ENCODE measurements around the gene SIL1. TPM values are rescaled to one million over a fixed set of nuclear protein-coding genes. Genes with fewer than 3 reads are reported as not detected.

Gene SIL1
- total and polyA plus RNA-seq, 9 of the 15 experiments (the other 6 are each of a cell fraction or from before 2014, with no cell fraction given) = 1.3 to 30.5 (median 18.1) TPM

DNA sequence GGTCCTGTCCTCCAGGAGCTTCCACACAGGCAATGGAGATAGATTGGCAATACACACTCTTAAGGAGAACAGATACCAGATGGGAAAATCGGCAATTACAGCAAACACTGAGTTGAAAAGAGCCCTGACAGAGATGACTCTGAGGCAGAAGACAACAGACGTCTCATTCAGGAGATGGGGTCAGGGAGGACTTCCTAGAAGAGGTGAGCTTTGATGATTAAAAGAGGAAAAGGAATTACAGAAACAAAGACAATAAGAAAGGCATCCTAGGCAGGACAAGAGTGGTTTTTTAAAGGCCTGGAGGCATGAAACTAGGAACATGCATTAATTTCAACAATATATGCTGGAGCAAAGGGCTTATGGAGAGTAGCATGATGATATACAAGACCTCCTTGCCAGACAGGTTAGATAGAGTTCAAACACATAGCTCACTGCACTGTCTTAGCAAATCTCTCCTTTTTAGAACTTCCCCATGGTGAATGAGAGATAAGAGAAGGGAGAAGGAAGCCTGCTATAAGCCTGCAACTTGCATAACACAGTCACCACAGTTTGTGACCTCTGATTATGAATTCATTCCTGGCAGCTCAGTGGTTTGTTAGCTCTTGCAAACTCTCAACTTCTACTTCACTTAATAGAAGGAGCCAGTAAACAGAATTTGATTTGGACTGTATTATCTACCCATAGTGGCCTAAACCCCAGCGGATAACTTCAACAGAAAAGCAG lies 48.5 kb downstream of the SIL1 start (continued):
- no peak for TF ChIP-seq ZNF589 (CRISPR knock-in tag; IDR thresholded peaks at IDR 0.05; ENCODE audit: low read depth)
- peak; percentile 59; the same call in 1 of the 2 replicates for TF ChIP-seq SMARCA4 (IDR thresholded peaks at IDR 0.05)
- TF ChIP-seq, protein P1, sequence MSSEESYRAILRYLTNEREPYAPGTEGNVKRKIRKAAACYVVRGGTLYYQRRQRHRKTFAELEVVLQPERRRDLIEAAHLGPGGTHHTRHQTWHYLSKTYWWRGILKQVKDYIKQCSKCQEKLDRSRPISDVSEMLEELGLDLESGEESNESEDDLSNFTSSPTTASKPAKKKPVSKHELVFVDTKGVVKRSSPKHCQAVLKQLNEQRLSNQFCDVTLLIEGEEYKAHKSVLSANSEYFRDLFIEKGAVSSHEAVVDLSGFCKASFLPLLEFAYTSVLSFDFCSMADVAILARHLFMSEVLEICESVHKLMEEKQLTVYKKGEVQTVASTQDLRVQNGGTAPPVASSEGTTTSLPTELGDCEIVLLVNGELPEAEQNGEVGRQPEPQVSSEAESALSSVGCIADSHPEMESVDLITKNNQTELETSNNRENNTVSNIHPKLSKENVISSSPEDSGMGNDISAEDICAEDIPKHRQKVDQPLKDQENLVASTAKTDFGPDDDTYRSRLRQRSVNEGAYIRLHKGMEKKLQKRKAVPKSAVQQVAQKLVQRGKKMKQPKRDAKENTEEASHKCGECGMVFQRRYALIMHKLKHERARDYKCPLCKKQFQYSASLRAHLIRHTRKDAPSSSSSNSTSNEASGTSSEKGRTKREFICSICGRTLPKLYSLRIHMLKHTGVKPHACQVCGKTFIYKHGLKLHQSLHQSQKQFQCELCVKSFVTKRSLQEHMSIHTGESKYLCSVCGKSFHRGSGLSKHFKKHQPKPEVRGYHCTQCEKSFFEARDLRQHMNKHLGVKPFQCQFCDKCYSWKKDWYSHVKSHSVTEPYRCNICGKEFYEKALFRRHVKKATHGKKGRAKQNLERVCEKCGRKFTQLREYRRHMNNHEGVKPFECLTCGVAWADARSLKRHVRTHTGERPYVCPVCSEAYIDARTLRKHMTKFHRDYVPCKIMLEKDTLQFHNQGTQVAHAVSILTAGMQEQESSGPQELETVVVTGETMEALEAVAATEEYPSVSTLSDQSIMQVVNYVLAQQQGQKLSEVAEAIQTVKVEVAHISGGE (CRISPR knock-in tag; IDR thresholded peaks at IDR 0.05) = peak in 1 of 3 experiments; percentile 49; a peak in 2 of 6 replicates
- TF ChIP-seq HMBOX1 (IDR thresholded peaks at IDR 0.05) = peak; percentile 80
- 0 out of 2 replicates have a peak, but pooled peaks have one; percentile 20 for TF ChIP-seq JUND (IDR thresholded peaks at IDR 0.05; ENCODE audit: borderline replicate concordance, low read depth, low read length)
- peak; percentile 39; the same call in 1 of the 3 replicates for TF ChIP-seq JUND (tag; IDR thresholded peaks at IDR 0.05; ENCODE audit: borderline replicate concordance, low read depth, low read length)
- TF ChIP-seq CBFA2T2 (conservative IDR thresholded peaks at IDR 0.05) = peak; percentile 65
- peak; percentile 80 for TF ChIP-seq TCF3 (CRISPR knock-in tag; IDR thresholded peaks at IDR 0.05)
- TF ChIP-seq BHLHE40 (IDR thresholded peaks at IDR 0.05; ENCODE audit: low read length) = peak; percentile 45; the same call in 1 of the 2 replicates
- TF ChIP-seq XRCC5 (IDR thresholded peaks at IDR 0.05; ENCODE audit: low read depth, low read length) = no peak
- TF ChIP-seq CEBPG (CRISPR knock-in tag; IDR thresholded peaks at IDR 0.05) = peak; percentile 63
- peak; percentile 53 to 78 for TF ChIP-seq CEBPG (tag; conservative IDR thresholded peaks at IDR 0.05 in 1 of 2, IDR thresholded peaks at IDR 0.05 in 1 of 2)
- TF ChIP-seq, protein P2, sequence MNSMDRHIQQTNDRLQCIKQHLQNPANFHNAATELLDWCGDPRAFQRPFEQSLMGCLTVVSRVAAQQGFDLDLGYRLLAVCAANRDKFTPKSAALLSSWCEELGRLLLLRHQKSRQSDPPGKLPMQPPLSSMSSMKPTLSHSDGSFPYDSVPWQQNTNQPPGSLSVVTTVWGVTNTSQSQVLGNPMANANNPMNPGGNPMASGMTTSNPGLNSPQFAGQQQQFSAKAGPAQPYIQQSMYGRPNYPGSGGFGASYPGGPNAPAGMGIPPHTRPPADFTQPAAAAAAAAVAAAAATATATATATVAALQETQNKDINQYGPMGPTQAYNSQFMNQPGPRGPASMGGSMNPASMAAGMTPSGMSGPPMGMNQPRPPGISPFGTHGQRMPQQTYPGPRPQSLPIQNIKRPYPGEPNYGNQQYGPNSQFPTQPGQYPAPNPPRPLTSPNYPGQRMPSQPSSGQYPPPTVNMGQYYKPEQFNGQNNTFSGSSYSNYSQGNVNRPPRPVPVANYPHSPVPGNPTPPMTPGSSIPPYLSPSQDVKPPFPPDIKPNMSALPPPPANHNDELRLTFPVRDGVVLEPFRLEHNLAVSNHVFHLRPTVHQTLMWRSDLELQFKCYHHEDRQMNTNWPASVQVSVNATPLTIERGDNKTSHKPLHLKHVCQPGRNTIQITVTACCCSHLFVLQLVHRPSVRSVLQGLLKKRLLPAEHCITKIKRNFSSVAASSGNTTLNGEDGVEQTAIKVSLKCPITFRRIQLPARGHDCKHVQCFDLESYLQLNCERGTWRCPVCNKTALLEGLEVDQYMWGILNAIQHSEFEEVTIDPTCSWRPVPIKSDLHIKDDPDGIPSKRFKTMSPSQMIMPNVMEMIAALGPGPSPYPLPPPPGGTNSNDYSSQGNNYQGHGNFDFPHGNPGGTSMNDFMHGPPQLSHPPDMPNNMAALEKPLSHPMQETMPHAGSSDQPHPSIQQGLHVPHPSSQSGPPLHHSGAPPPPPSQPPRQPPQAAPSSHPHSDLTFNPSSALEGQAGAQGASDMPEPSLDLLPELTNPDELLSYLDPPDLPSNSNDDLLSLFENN (IDR thresholded peaks at IDR 0.05; ENCODE audit: low read depth in 2 of 2, low read length in 2 of 2) = 0 out of 4 replicates have a peak, but pooled peaks of 1 of the 2 experiments have one; percentile 33
- 0 out of 2 replicates have a peak, but pooled peaks have one; percentile 12 for TF ChIP-seq FOSL1 (tag; conservative IDR thresholded peaks at IDR 0.05)
- TF ChIP-seq CCNT2 (IDR thresholded peaks at IDR 0.05; ENCODE audit: borderline replicate concordance, extremely low read depth, insufficient read length, low read depth, low read length) = peak; percentile 51
- TF ChIP-seq HDAC3 (IDR thresholded peaks at IDR 0.05; ENCODE audit: borderline replicate concordance, partially characterized antibody) = peak; percentile 66
- peak; percentile 16 for TF ChIP-seq ZEB2 (IDR thresholded peaks at IDR 0.05)
- TF ChIP-seq MYNN (IDR thresholded peaks at IDR 0.05) = peak; percentile 50; the same call in 1 of the 2 replicates
- TF ChIP-seq MYNN (CRISPR knock-in tag; IDR thresholded peaks at IDR 0.05) = no peak
- TF ChIP-seq CEBPB (tag; IDR thresholded peaks at IDR 0.05) = peak; percentile 92
